Fibroblast of skin of scalp (primary cell): Measurements from ENCODE around the gene CD58. TPM values are rescaled to one million over a fixed set of nuclear protein-coding genes. Genes with fewer than 3 reads are reported as not detected.
A peak's percentile ranks its signal among the peaks of the same experiment; 100 is the strongest.
"Not testable (repeated sequence)": the region's sequence is repeated elsewhere in the genome, so short reads cannot be mapped to it uniquely, and the experiment has no call there.

Source experiments
- DNase-seq: peaks from one replicate; pipeline ENCODE4 v3.0.0-alpha.2; 2013
- polyA plus RNA-seq, 2 experiments: library from polyadenylated mRNA; unstranded; fragments of 120-200 nt; gene quantifications; one replicate each; pipeline ENCODE4 v1.2.1, GENCODE V29; 2013; ENCODE audit not compliant: insufficient read length in 2 of 2

The CD58 gene, protein sequence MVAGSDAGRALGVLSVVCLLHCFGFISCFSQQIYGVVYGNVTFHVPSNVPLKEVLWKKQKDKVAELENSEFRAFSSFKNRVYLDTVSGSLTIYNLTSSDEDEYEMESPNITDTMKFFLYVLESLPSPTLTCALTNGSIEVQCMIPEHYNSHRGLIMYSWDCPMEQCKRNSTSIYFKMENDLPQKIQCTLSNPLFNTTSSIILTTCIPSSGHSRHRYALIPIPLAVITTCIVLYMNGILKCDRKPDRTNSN
- 11.7 TPM for polyA plus RNA-seq (2013, experiment 1 of 2; ENCODE audit: insufficient read length)
- 12.8 TPM for polyA plus RNA-seq (2013, experiment 2 of 2; ENCODE audit: insufficient read length)

DNA sequence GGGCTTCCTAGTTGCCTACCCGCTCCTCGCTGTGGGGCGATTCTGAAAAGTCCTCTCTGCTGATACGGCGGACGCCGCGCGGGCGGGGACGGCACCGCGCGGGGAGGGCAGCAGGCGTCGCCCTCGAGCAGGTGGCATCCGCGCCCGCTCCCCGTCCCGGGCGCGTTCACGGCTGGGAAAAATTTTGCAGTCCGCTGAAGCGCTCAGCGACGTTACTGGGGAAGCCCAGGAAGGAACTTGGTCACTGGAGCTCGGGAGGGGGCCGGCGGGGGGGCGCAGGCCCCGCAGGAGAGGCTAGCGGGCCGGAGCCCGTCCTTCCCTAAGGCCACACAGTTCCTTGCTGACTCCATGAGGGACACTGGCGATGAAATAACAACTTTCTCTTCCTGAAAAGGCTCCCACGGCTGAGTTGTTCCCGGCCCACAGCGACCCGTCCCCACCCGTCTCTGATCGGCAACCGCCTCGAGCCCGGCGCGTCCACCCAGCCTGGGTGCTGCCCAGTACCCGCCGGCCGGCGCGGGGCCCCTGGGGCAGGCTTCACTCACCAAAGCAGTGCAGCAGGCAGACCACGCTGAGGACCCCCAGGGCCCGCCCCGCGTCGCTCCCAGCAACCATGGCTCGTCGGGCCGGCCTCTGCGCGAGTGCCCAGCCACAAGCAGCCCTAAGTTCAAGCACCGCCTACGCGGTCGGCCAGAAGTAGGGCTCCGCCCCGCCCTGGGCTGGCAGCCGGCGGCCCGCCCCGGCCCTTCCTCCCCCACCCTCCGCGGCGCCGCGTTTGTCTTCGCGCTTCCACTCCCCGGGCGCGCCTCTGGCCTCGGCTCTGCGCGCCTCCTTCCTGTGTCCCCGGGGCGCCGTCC is at the start of gene CD58:
CD58 (minus strand) TSS at position 669 of the 857 bp plus-strand sequence; CDS start at position 615, 54 bp downstream.
- peak; percentile 84 for DNase-seq

DNA sequence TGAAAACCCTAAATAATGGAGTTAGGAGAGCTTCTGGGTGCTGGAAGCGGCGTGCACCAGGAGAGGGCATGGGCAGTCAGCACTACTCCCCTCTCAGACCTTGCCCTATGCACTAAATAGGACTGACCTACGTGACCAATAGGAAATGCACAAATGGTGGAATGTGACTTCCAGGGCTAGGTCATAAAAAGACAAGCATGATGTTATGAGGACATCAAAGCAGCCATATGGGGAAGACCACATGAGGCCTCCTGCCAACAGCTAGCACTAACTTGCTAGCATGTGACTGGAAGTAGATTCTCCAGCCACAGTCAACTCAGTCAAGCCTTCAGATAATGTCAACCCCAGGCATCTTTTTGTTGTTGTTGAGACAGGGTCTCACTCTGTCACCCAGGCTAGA is 49.6 kb upstream of the CD58 start:
- DNase-seq: not testable (repeated sequence)

DNA sequence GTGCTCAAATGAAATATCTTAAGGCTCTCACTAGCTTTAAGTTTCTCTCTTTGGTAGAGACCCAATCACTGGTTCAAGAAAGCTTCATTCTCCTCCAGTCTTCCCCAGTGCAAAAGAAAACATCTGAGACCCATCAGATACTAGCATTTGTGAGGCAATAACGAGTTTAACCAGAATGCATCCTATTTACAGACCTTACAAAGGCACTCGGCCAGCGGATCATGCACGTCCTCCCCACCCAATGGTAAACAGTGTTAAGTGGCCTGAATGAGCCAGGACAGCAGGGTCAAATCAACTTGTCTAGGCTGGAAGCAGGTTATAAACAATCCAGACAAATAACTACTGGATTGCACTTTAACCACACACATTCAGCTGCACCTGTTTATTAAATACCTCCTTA is 48.3 kb upstream of the CD58 start:
- DNase-seq: not testable (repeated sequence)

DNA sequence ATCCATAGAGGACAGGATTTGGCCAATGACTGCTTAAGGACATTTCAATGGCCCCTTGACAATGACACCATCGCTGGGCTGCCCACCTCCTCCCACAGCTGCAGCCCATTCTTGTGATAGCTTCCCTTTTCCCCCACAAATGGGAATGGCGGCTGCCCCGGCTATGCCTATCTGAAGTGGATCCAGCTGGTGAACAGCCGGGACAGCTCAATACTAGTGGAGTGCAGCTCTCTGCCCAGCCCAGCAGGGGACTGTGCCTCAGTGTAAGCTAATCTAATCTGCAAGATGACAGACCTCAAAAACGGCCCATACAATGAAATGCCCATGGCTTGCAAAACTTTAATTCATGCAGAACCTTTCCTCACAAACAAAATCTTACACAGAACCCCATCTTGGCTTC is 47.0 kb upstream of the CD58 start:
- DNase-seq: not testable (repeated sequence)

DNA sequence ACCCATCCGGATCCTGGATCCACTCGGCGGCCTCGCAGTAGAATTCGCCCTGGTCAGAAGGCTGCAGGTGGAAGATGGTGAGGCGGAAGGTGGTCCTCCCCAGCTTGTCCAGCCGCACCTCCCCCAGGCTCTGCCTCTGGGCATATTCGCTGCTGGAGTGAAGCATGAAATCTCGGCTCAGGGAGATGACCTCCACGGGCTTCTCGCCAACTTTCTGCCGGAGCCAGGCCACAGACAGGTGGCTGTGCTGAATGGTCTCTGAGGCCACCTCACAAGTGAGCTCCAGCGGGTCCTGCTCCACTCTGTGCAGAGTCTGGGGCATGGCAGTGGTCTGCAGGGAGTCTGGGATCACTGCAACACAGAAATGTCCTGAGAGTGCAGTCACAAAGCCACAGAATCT is 43.0 kb upstream of the CD58 start:
- DNase-seq: not testable (repeated sequence)

DNA sequence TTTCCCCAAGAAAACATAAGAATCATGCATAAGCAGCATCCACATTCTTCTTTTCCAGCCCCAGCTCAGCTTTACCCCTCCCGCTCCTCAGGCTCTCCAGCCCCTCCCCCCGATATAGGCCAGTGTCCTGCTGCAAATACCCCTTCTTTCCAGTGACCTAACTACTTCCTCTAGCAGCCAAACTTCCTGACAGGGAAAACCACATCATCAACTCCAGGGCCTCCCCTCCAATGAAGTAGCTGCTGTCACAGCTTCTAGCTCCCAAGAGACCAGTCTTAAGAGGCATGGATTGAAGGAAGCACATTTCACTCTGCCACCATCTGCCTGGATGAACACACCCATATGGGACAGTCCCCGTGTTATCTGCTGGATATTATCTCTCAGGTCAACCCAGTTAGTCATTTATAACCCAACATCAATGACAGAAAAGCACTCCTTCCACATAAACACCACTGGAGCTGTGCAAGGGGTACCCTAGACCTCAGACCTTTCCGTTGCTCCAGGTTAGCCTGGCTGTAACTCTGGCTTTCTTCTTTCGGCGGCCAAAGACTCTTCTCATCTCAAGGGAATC is 39.1 kb upstream of the CD58 start:
- not testable (repeated sequence) for DNase-seq

DNA sequence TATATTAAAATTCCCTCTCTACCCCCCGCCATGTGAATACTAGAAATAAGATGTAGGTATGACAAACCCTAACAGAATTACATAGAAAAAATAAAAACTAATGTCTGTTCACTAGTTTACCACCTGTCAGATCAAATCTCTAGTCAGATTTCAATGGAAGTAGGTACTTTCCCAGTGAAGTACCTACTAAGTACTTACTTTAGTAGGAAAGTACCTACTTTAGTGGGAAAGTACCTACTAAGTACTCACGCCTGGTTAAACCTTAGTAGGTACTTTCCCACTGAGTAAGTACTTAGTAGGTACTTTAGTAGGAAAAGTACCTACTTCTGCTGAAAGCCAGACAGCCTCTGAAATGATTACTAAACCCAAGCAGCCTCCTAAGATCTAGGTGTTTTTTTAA is 38.0 kb upstream of the CD58 start:
- not testable (repeated sequence) for DNase-seq

DNA sequence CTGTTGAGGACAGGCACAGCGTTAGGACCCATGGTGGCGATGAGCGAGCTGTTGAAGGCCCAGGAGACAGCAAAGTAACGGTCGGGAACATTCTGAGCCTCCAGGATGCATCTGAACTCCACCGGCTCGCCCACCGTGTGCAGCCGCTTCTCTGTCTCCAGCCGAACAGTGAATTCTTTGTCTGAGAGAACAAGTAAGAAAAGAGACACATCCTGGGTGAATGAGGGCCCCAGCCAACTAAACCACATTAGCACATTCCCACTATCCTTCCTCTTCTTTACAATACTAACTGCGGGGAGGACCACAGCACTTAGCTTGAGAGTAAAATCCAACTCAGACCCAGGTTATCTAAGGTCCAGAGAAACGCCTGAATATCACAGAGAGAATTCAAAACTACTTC is 37.3 kb upstream of the CD58 start:
- not testable (repeated sequence) for DNase-seq

DNA sequence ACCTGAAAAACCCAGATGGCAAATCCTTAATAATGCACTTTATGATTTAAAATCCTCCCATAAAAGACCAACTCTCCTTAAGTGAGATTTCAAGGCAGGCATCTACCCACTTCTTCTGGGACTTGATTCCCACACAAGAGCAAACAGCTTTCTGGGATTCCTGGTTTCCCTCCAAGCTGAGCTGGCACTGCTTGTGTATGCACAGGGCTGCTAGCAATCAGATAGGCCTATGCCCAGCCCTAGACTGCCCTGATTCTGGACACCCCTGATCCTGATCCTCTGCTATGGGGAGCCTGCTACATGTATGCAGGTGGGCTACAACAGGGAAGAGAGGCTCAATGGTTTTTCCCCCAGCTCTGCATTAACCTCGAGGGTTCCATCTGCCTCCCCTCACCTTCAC is 36.6 kb upstream of the CD58 start:
- DNase-seq: not testable (repeated sequence)

DNA sequence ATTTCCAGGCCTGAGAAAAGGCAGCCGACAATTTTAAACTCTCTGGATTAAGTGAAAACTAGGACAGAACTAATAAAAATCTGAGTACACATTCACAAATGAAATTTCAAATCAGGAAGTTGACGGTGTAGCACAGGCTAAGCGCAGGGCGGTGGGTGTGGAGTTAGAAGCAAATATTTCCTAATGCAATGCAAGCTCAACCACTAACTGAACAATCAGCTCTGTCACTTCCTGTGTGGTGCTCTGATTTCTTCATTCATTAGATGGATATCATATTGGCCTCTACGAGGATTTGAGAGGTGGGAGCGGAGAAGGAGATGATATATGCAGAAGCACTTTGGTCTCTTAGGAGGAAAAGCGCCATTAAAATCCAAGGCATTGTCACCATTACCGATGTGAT is 35.2 kb upstream of the CD58 start:
- DNase-seq: not testable (repeated sequence)

DNA sequence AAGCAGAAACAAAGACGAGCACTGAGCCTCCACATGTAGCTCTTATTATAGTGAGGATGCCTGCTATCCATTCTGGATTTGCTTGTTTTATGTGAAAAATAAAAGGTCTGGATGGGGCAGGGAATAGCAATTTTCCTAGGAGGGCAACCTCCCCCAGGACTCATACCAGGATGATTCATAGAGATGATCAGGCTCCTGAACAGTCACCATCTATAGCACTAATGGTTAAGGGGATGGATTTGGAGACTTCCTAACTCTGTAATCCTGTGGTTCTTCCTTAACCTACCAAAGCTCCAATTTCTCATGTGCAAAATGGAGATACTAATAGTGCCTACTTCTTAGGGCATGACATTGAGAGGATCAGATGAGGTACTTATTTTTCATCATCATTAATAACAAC is 34.5 kb upstream of the CD58 start:
- DNase-seq: no peak

DNA sequence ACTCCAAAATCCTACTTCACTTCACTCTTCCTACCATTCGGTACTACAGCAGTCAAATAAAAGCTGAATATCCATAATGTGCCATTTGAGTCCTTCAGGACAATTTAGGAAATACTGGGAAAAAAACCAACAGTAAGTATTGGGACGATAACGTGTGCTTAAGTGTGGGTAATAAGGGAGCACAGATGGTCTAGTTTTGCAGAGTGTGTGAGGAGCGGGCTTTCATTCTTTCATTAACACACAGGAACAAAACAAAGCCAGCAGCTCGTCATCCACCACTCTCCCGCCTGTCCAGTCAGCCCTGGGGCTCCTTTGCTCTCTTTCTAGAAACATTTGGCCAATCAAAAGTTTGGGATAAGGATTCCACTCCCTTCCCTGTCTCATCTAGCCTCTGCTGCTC is 33.6 kb upstream of the CD58 start:
- not testable (repeated sequence) for DNase-seq

DNA sequence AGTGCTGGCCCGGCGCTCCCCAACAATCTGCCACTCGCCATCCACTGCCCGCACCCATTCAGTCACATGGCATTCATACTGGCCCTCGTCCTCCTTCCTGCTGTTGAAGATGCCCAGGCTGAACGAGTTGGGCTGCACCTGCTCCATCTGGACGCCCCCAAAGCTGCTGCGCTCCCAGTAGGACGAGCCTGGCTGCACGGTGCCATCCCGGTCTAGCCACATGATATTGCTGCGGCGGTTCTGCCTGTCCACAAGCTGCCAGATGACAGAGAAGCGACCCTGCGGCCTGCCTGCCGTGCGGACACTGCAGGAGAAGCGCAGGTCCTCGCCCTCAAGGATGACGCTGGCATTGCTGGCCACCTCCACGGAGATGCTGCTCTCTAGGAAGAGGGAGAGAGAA is 32.8 kb upstream of the CD58 start:
- DNase-seq: not testable (repeated sequence)

DNA sequence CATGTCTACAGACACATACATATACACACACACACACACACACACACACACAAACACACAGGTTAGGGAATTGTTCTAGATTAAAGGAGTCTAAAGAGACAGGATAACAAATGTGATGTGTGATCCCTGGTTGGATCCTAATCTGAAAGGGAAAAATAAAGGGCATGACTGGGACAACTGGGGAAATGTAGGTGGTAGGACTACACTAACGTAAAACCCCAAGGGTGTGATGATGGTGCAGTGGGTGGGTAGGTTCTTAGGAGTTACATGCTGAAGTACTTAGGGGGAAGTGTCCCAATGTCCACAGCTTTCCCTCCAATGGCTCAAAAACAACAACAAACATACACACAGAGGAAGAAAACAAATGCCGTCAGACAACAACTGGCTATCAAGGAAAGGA is 28.5 kb upstream of the CD58 start:
- DNase-seq: not testable (repeated sequence)

DNA sequence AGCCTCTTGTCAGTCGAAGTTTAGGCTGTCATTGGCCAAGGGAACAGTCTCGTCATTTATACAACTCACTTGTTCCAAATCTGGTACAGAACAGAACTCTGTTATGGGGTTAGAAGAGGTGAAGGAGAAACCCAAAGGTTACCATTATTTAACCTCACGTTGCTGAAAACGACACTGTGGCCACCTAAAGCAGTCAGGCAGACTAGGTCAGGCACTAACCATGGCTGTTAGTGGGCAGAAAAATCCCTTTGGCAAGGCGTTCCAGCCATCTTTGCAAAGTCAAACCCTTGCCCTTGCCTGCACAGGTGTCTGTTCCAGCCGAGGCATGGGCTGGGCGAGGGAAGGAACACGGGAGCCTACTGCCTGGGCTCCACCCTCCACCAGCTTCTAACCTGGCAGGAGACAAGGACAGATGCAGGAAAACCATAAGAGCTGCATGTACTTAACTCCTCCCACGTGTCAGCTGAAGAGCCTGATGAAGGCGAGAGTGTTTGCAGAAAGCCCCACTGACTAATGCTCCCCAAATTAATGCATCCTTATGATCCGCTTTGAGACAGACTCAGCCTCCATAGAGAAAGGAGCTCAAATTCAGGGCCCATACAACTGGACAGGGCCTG is 27.7 kb upstream of the CD58 start:
- DNase-seq: not testable (repeated sequence)

DNA sequence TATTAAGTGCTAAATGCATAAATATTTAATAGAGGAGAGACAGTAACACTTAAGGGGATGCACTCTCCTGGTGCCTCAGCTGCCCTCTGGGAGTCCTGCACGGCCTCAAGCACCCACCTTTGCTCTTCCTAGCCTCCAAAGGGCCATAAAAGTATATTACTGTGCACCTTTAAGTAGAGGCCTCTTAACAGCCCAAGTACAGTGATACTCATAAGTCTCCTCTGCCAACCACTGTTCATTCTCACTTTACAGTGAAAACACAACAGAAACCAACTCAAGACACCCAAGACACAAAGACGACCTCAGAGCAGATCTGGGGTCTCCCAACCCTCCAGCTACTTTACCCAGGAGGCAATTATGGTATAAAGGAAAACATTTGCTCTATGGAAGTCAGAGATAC is 26.6 kb upstream of the CD58 start:
- not testable (repeated sequence) for DNase-seq

DNA sequence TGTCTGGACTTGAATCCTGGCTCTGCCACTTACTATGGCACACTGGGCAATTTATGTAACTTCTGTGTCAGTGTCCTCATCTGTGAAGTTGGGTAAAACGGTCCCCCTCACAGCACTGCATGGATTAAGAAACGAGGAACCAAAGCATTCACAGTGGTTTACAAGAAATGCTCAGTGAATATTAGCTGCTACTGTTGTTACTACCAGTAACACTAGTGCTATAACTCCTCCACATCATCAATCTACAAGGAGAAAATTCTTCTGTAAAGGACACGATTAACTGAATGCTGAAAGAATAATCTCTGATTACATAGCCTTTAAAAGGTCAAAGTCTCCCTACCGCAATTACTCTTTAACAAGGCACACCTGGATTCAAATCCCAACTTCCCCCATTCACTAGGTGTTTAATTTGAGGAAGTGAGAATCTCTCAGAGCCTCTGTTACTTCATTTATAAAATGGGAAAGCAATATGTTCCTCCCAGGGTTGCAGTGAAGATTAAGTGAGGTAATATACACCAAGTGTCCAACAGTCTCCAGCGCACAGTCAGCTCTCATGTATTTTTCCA is 26.0 kb upstream of the CD58 start:
- DNase-seq: not testable (repeated sequence)

DNA sequence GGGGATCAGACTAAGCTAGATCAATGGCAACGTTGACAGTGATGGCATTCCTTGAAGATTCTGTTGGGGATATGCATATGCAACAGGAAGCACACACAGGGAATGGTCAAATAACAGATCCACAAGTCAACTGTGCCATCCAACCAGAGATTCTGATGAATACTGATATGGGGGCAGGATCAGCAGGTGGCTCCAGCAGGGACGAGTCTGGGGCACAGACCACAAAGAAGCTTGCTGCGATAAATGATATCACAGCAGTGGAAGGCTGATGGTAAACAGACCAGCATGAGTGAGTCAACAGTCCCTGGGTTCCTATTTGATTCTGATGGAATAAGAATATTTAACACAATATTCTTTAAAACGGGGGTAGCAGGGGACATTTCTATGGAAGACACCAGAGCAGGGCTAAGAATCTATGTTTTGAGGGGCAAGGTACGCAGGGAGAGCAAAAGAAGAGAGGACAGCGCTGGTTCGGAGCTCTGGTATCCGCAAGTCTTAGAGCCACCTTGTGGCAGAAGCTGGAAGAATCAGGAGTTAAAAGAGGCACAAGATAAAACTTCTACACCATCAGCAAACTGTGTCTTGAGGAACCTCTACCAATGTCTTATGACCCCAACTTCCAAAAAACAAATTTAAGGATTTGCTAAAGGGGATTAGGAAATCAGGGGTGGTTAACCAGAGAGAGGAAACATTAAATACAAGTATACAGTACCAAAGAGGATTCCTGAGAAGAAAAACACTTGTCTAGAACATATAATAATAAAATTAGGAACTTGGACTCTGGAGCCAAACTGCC is 25.3 kb upstream of the CD58 start:
- not testable (repeated sequence) for DNase-seq

DNA sequence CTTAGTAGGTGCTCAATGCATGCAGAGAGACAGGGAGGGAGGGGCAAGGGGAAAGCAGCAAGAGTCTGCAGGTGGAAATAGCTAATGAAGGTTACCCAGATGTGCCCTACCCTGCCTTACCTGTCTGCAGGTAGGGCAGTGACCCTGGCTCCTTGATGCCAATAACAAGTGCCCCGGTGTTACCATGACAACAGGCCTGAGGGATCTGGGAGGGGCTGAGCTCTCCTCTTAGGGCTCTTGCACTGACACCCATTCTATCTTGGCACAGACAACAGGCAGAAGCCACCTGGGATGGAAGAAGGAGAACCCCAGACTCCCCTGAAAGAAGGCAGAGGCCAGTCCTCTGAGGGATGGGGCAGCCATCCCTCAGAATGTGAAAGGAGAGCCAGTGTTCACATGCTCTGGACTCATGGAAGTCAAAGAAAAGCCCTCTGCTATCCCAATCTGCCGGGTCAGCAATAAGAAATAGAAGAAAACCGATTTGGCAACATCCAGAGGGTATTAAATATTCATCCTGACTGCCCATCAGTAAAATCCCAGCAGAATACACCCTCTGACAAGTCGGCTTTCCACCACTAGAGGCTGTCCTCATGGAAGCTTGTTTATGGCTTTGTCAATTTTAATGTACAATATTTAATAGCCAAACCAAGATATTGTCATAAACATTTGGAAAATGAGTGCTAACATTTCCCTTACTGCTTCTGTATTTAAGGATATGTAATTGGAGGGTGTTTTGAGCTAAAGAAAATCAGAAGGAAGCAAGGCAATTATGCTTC is 24.4 kb upstream of the CD58 start:
- not testable (repeated sequence) for DNase-seq

DNA sequence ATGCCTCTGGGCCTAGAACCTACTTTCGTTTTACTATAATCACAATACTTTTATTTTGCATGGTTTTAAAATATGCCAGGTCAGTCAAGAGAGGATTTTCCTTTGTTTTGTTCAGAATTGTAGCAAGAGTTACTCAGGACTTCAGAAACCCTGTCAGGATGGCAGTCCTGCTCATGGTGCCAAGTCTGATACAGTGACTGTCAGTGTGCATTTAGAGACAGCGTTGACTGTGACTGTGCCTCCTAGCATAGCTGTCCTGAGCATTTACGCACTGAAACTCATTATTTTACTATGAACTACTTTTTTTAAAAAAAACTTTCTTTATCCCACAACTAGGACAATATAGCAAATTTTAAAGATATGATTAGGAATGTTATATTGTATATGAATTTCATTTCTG is 23.2 kb upstream of the CD58 start:
- not testable (repeated sequence) for DNase-seq

DNA sequence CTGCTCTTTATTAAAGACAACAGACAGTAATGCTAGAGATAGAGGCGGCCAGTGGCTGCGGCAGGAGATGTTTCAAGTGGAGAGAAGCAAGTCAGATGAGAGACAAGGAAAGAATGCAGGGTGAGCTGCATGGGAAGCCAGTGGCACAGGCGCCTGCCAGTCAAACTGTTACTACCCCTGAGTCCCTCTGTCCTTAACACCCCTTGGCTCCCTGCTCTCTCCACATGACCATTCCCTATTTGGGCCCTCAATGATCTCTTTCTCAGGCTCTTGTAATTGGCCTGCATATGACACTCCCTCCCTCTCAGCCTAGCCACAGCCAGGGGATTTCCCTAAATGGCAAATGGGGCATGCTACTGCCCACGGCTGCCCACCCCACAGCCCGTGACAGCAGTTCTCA is 22.6 kb upstream of the CD58 start:
- DNase-seq: not testable (repeated sequence)
